Adrenal gland (tissue), 12 donors: ENCODE results near the gene CRIP1. TPM values are rescaled to one million over a fixed set of nuclear protein-coding genes. Genes with fewer than 3 reads are reported as not detected.
A peak's percentile ranks its signal among the peaks of the same experiment; 100 is the strongest.

Experiments used
- DNase-seq, 7 donors: peaks; one replicate each; pipeline ENCODE4 v3.0.0-alpha.2; 2019 to 2020
- H3K27ac ChIP-seq, 5 donors: fragments of 200-600 bp; sonication (generic) in 4 of 5; 1 replicate in 3 of 5; 2 replicates in 2 of 5; pipeline versions ENCODE4 v1.5.1 to v1.8.0; 2016 to 2020; ENCODE audit warnings: mild to moderate bottlenecking in 1 of 5
- H3K27me3 ChIP-seq: fragments of 200-600 bp; 2 replicates; pipeline ENCODE4 v1.8.0; 2021
- H3K36me3 ChIP-seq, 2 donors: fragments of 200-600 bp; replicated peaks in 1 of 2; 1 replicate in 1 of 2; 2 replicates in 1 of 2; pipeline versions ENCODE4 v1.5.1 to v1.8.0; 2018 to 2022
- H3K4me1 ChIP-seq, 2 donors: fragments of 200-600 bp; replicated peaks in 1 of 2; 1 replicate in 1 of 2; 2 replicates in 1 of 2; pipeline versions ENCODE4 v1.5.1 to v1.8.0; 2018 to 2021
- H3K4me3 ChIP-seq, 4 donors: fragments of 200-600 bp; sonication (generic) in 3 of 4; one replicate each; pipeline ENCODE4 v1.5.1; 2016 to 2018
- H3K9me3 ChIP-seq, 3 donors: fragments of 200-600 bp; sonication (generic) in 1 of 3; replicated peaks in 1 of 3; 1 replicate in 2 of 3; 2 replicates in 1 of 3; pipeline versions ENCODE4 v1.5.1 to v1.8.0; 2016 to 2021
- CTCF ChIP-seq, 6 experiments: fragments of 450-650 bp in 4 of 6; fragments of 200-600 bp in 2 of 6; sonication (generic) in 1 of 6; IDR thresholded peaks; 1 replicate in 5 of 6; 2 replicates in 1 of 6; pipeline versions ENCODE4 v1.5.1 to v1.8.0; 2016 to 2021; ENCODE audit warnings: antibody characterized with exemption in 6 of 6, mild to moderate bottlenecking in 2 of 6, moderate library complexity in 1 of 6
- POLR2A ChIP-seq, 2 donors: fragments of 450-650 bp; IDR thresholded peaks; one replicate each; pipeline ENCODE4 v1.6.1; 2017; ENCODE audit warnings: antibody characterized with exemption in 2 of 2, mild to moderate bottlenecking in 2 of 2, moderate library complexity in 1 of 2
- WGBS, 4 donors: extraction: QIAGEN DNeasy Blood & Tissue Kit in 2 of 4; methylation state at CpG; one replicate each; pipeline versions ENCODE4 v1.1.5 to v1.1.7; 2013 to 2017; 5-methylcytosine and 5-hydroxymethylcytosine counted together
- intact Hi-C, 2 donors: fragments of 100-400 bp; cut with DNase I; formaldehyde crosslinking; loops; one replicate each; pipeline versions ENCODE4 v1.14.1 to v1.15.0; 2022 to 2023
- polyA plus RNA-seq, 3 donors: library from polyadenylated mRNA; stranded (reverse); fragments of 200-250 nt in 2 of 3; fragments of 350-450 nt in 1 of 3; fragmentation: Illumina TruSeq in 1 of 3; extraction: RNeasy Lipid Tissue Mini Kit (QIAGEN cat#74804) in 1 of 3; gene quantifications; one replicate each; pipeline ENCODE4 v1.2.3, GENCODE V29; 2013 to 2014
- total RNA-seq, 9 donors: library from RNA; depleted of rRNA in 4 of 9; stranded (reverse); fragments of >200 nt in 4 of 9; fragments of 120-200 nt in 1 of 9; fragmentation: NEBNext Ultra II Directional in 1 of 9; extraction: Animal tissue kit (Norgen Biotek cat#: 25700) in 1 of 9; gene quantifications; one replicate each; pipeline versions ENCODE4 v1.1.0 to v1.2.4, GENCODE V29; 2013 to 2023
- donor health status: healthy with polysubstance abuse.
- donor health status: Bipolar disorder and iron deficiency.
- donor health status: DM: yes; HTN: yes; CAD: no.
- donor health status: DM: no; HTN: no; CAD: no.
- donor health status: DM: no; HTN: no; CAD: no.
- donor health status: DM: yes; HTN: yes; CAD: no.

CRIP1 gene
- total and polyA plus RNA-seq, 12 donors, result 1.9 to 157 (median 9.3) TPM

GRCh38 chr14:105526776-105527380, 40.2 kb downstream of the CRIP1 start:
- DNase-seq, result no peak
- Histone ChIP-seq H3K27me3 (peaks cover 18% of the 10 kb centered on the region), H3K9me3 (no peaks in the 10 kb centered on the region), H3K36me3 (no peaks in the 10 kb centered on the region), H3K4me1 (peaks cover 15 to 32% of the 10 kb centered on the region in 2 donors), H3K27ac (peak overlapping the region in 1 of 5 donors; percentile 34), H3K4me3 (peak overlapping the region in 1 of 4 donors; percentile 66)
- WGBS, 4 donors, result 0 to 5% (median 4%) methylated on average over 9 to 48 of the region's 48 CpGs
- no peak for TF ChIP-seq CTCF (IDR thresholded peaks at IDR 0.05)
- TF ChIP-seq POLR2A (IDR thresholded peaks at IDR 0.05), result no peak
- intact Hi-C loops, result loop anchor here in 1 of 2 donors (5.0 kb wide), 1 partner anchor 155 kb away; no protein-coding TSS in a partner anchor

GRCh38 chr14:105527381-105527825, 40.7 kb downstream of the CRIP1 start:
- TF ChIP-seq POLR2A (IDR thresholded peaks at IDR 0.05) (no peak), CTCF (IDR thresholded peaks at IDR 0.05) (no peak)
- Histone ChIP-seq H3K9me3 (no peaks in the 10 kb centered on the region), H3K27ac (no peak overlapping the region), H3K4me3 (peak overlapping the region in 1 of 4 donors; percentile 66), H3K4me1 (peaks cover 15 to 32% of the 10 kb centered on the region in 2 donors), H3K27me3 (peaks cover 18% of the 10 kb centered on the region), H3K36me3 (no peaks in the 10 kb centered on the region)
- intact Hi-C loops, result loop anchor here in 1 of 2 donors (5.0 kb wide), 1 partner anchor 155 kb away; no protein-coding TSS in a partner anchor
- 25 to 32% (median 29%) methylated on average over 9 to 23 of the region's 23 CpGs for WGBS, 4 donors
- no peak for DNase-seq

GRCh38 chr14:105527826-105528585, 41.3 kb downstream of the CRIP1 start:
- Histone ChIP-seq H3K27ac (peak overlapping the region in 2 of 5 donors; percentile 29 to 30), H3K36me3 (no peaks in the 10 kb centered on the region), H3K4me1 (peaks cover 15 to 32% of the 10 kb centered on the region in 2 donors), H3K27me3 (peaks cover 18% of the 10 kb centered on the region), H3K4me3 (peak overlapping the region in 2 of 4 donors; percentile 43 to 66), H3K9me3 (no peaks in the 10 kb centered on the region)
- 0 to 37% (median 7%) methylated on average over 5 to 67 of the region's 67 CpGs for WGBS, 4 donors
- intact Hi-C loops, result loop anchor here in 1 of 2 donors (5.0 kb wide), 1 partner anchor 156 kb away; no protein-coding TSS in a partner anchor
- TF ChIP-seq POLR2A (IDR thresholded peaks at IDR 0.05), result peak in 1 of 2 donors; percentile 13
- peak; percentile 51 to 92 (median 78) for TF ChIP-seq CTCF (IDR thresholded peaks at IDR 0.05)
- DNase-seq, result peak; percentile 60 to 86 (median 77)
